SK-N-SH (cell line): ENCODE data around the gene SLCO2A1. TPM values are rescaled to one million over a fixed set of nuclear protein-coding genes. Genes with fewer than 3 reads are reported as not detected.

ENCODE experiments used
- CTCF ChIA-PET: fragments of 300-600, 350-600 bp; formaldehyde crosslinking; extraction: SDS; loops from one replicate; lab custom pipeline; 2021; lab: Yijun Ruan, JAX
- POLR2A ChIA-PET: fragments of 350-600 bp; sonication (Branson Sonifier 250); formaldehyde crosslinking; extraction: SDS; loops from one replicate; lab custom pipeline; 2020; ENCODE audit warnings: antibody characterized with exemption, inconsistent platforms; lab: Yijun Ruan, JAX
- DNase-seq: peaks from one replicate; pipeline ENCODE4 v3.0.0; 2012
- H2AFZ ChIP-seq: fragments of 200-600 bp; sonication (generic); 2 replicates; pipeline ENCODE4 v1.8.1; 2016; ENCODE audit warnings: antibody characterized with exemption, mild to moderate bottlenecking, low read depth
- H3F3A ChIP-seq: fragments of 200-600 bp; sonication (generic); replicated peaks from 2 replicates; pipeline ENCODE3; 2016; ENCODE audit warnings: antibody characterized with exemption, mild to moderate bottlenecking; ENCODE audit not compliant: insufficient read depth
- H3K27ac ChIP-seq, 2 experiments: fragments of 200-500 bp in 1 of 2; fragments of 200-600 bp in 1 of 2; sonication (Bioruptor generic) in 1 of 2; sonication (generic), shearing (Covaris generic) in 1 of 2; 2 replicates each; pipeline versions ENCODE4 v1.5.1 to v1.6.1; 2014 to 2016; ENCODE audit warnings: low read depth in 2 of 2, inconsistent platforms in 1 of 2, low read length in 1 of 2, mild to moderate bottlenecking in 1 of 2, mixed read lengths in 1 of 2
- H3K27me3 ChIP-seq: fragments of 200-600 bp; sonication (generic), shearing (Covaris generic); 2 replicates; pipeline ENCODE4 v1.6.1; 2016; ENCODE audit warnings: mixed run types; ENCODE audit not compliant: insufficient read depth
- H3K36me3 ChIP-seq, 2 experiments: fragments of 200-500 bp in 1 of 2; fragments of 200-600 bp in 1 of 2; sonication (Bioruptor generic) in 1 of 2; sonication (generic) in 1 of 2; replicated peaks in 1 of 2; 2 replicates each; pipeline versions ENCODE3 to v1.5.1; 2014 to 2016; ENCODE audit warnings: low read length in 1 of 2, mild to moderate bottlenecking in 1 of 2; ENCODE audit not compliant: insufficient read depth in 2 of 2, control insufficient read depth in 1 of 2
- H3K4me1 ChIP-seq, 2 experiments: fragments of 200-500 bp in 1 of 2; fragments of 200-600 bp in 1 of 2; sonication (Bioruptor generic) in 1 of 2; sonication (generic), shearing (Covaris generic) in 1 of 2; 2 replicates each; pipeline versions ENCODE4 v1.5.1 to v1.6.1; 2014 to 2016; ENCODE audit warnings: low read depth in 1 of 2, low read length in 1 of 2, mixed run types in 1 of 2; ENCODE audit not compliant: insufficient read depth in 2 of 2, control insufficient read depth in 1 of 2
- H3K4me2 ChIP-seq: fragments of 200-600 bp; sonication (generic), shearing (Covaris generic); 2 replicates; pipeline ENCODE4 v1.6.1; 2017; ENCODE audit warnings: mixed run types
- H3K4me3 ChIP-seq, 2 experiments: fragments of 200-500 bp in 1 of 2; fragments of 200-600 bp in 1 of 2; sonication (Bioruptor generic) in 1 of 2; sonication (generic), shearing (Covaris generic) in 1 of 2; 2 replicates each; pipeline versions ENCODE4 v1.5.1 to v1.8.1; 2014 to 2016; ENCODE audit warnings: low read depth in 2 of 2, inconsistent platforms in 1 of 2, low read length in 1 of 2, mild to moderate bottlenecking in 1 of 2, mixed read lengths in 1 of 2, moderate library complexity in 1 of 2
- H3K79me2 ChIP-seq: fragments of 200-600 bp; sonication (generic); 2 replicates; pipeline ENCODE4 v1.8.1; 2017; ENCODE audit warnings: mild to moderate bottlenecking; ENCODE audit not compliant: insufficient read depth
- H3K9ac ChIP-seq: fragments of 200-600 bp; sonication (generic); 2 replicates; pipeline ENCODE4 v1.6.1; 2017; ENCODE audit warnings: mixed run types
- H3K9me2 ChIP-seq: fragments of 200-600 bp; sonication (generic); 2 replicates; pipeline ENCODE4 v1.6.1; 2017; ENCODE audit warnings: mixed run types
- H3K9me3 ChIP-seq: fragments of 200-600 bp; sonication (generic); 2 replicates; pipeline ENCODE4 v1.6.1; 2017; ENCODE audit warnings: mixed run types, mild to moderate bottlenecking, moderate library complexity
- H4K20me1 ChIP-seq: fragments of 200-600 bp; sonication (generic); 2 replicates; pipeline ENCODE4 v1.6.1; 2017; ENCODE audit warnings: mild to moderate bottlenecking, mixed run types; ENCODE audit not compliant: insufficient read depth
- MAX ChIP-seq: IDR thresholded peaks from 2 replicates; pipeline ENCODE4 v1.4.0; 2012; ENCODE audit warnings: low read depth
- MXI1 ChIP-seq: IDR thresholded peaks from 2 replicates; pipeline ENCODE4 v1.6.1; 2012; ENCODE audit warnings: mild to moderate bottlenecking, low read depth, low read length, improper control_type of control experiment
- NRF1 ChIP-seq: IDR thresholded peaks from 2 replicates; pipeline ENCODE4 v1.6.1; 2012; ENCODE audit warnings: low read depth, mild to moderate bottlenecking, low read length
- PBX3 ChIP-seq: IDR thresholded peaks from 2 replicates; pipeline ENCODE4; 2012
- SIN3A ChIP-seq: IDR thresholded peaks from 2 replicates; pipeline ENCODE4 v1.6.1; 2012; ENCODE audit warnings: low read depth, mild to moderate bottlenecking, low read length, moderate library complexity, borderline replicate concordance
- TAF1 ChIP-seq: IDR thresholded peaks from 2 replicates; pipeline ENCODE4 v1.6.1; 2012; ENCODE audit warnings: low read depth, mild to moderate bottlenecking, low read length, moderate library complexity, borderline replicate concordance
- TCF12 ChIP-seq: IDR thresholded peaks from 2 replicates; pipeline ENCODE4 v1.4.0; 2012
- WGBS: methylation state at CpG from one replicate; pipeline ENCODE4 v1.1.6; 2017; ENCODE audit warnings: low lambda C conversion rate; 5-methylcytosine and 5-hydroxymethylcytosine counted together
- polyA plus RNA-seq, 3 experiments: library from polyadenylated mRNA; depleted of rRNA; stranded (reverse); fragments of >200 nt; gene quantifications; 2 replicates each; pipeline ENCODE4 v1.2.3, GENCODE V29; 2012
- TF ChIP-seq, protein P1 (sequence below): fragments of 200-600 bp; sonication (generic); IDR thresholded peaks from 2 replicates; pipeline ENCODE4 v1.6.1; 2017; ENCODE audit warnings: antibody characterized with exemption, mild to moderate bottlenecking, moderate library complexity
- TF ChIP-seq, protein P2 (sequence below): IDR thresholded peaks from 2 replicates; pipeline ENCODE4 v1.4.0; 2012; ENCODE audit warnings: low read depth, borderline replicate concordance

SLCO2A1 gene
- polyA plus RNA-seq, 1 of the 3 experiments (the other 2 are of a cell fraction), result 9.3 TPM

GRCh38 chr3:133884887-133885711 is 144.6 kb downstream of the SLCO2A1 start (continued):
- no peak for TF ChIP-seq MAX
- no peak for TF ChIP-seq TCF12
- no peak for TF ChIP-seq PBX3
- TF ChIP-seq, protein P1, sequence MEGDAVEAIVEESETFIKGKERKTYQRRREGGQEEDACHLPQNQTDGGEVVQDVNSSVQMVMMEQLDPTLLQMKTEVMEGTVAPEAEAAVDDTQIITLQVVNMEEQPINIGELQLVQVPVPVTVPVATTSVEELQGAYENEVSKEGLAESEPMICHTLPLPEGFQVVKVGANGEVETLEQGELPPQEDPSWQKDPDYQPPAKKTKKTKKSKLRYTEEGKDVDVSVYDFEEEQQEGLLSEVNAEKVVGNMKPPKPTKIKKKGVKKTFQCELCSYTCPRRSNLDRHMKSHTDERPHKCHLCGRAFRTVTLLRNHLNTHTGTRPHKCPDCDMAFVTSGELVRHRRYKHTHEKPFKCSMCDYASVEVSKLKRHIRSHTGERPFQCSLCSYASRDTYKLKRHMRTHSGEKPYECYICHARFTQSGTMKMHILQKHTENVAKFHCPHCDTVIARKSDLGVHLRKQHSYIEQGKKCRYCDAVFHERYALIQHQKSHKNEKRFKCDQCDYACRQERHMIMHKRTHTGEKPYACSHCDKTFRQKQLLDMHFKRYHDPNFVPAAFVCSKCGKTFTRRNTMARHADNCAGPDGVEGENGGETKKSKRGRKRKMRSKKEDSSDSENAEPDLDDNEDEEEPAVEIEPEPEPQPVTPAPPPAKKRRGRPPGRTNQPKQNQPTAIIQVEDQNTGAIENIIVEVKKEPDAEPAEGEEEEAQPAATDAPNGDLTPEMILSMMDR, result no peak
- TF ChIP-seq, protein P2, sequence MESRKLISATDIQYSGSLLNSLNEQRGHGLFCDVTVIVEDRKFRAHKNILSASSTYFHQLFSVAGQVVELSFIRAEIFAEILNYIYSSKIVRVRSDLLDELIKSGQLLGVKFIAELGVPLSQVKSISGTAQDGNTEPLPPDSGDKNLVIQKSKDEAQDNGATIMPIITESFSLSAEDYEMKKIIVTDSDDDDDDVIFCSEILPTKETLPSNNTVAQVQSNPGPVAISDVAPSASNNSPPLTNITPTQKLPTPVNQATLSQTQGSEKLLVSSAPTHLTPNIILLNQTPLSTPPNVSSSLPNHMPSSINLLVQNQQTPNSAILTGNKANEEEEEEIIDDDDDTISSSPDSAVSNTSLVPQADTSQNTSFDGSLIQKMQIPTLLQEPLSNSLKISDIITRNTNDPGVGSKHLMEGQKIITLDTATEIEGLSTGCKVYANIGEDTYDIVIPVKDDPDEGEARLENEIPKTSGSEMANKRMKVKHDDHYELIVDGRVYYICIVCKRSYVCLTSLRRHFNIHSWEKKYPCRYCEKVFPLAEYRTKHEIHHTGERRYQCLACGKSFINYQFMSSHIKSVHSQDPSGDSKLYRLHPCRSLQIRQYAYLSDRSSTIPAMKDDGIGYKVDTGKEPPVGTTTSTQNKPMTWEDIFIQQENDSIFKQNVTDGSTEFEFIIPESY, result no peak
- no peak for TF ChIP-seq NRF1
- TF ChIP-seq, all 33 proteins: peak for 0

DNA sequence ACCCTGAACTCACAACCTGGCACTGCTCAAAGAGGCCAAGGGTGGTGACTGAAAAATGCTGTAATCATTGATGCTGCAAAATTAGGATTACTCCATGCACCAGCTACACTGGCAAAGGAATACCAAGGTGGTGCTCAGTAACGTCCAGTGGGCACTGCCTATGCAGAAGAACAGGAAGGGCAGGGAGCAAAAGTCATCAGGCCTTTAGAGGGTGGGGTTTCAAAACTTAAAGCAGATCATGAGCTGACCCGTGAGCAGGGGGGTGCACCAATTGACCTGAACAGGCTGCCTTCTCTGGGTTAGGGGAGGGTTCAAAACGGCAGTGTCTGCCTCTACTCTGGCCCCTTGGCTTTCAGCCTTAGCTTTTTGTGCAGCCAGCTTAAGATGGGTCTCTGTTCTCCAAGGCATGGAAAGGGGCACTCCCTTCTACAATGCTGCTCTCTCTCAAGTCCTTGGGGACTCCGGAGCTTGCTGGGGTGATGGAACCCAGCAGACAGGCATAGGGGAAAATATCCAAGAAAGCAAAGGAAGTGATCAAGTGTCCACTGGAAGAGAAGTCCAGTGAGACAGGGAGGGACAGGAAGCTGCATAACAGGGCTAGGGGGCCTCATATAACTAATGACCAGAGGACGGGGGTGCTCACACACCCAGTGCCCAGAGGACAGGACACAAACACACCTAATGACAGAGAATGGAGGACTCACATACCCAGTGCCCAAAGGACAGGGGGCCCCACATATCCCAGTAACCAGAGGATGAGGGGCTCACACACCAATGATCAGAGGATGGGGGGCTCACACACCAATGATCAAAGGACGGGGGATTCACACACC is 145.5 kb downstream of the SLCO2A1 start:
- no peak for TF ChIP-seq MAX
- TF ChIP-seq SIN3A, result no peak
- TF ChIP-seq TAF1, result no peak
- no peak for TF ChIP-seq MXI1
- TF ChIP-seq PBX3, result no peak
- 38% methylated on average over 6 of the region's 6 CpGs for WGBS
- H4K20me1 ChIP-seq, result no peaks in the 10 kb centered on the region
- no peaks in the 10 kb centered on the region; the same call in 1 of the 2 replicates for H3K27me3 ChIP-seq
- H3K9me2 ChIP-seq, result no peaks in the 10 kb centered on the region
- H3K27ac ChIP-seq, result no peak overlapping the region
- no peak overlapping the region for H3K4me3 ChIP-seq
- no peaks in the 10 kb centered on the region for H3K9me3 ChIP-seq
- no peak overlapping the region for H3K9ac ChIP-seq
- no peaks in the 10 kb centered on the region for H3K79me2 ChIP-seq
- no peaks in the 10 kb centered on the region; a peak in 1 of 4 replicates for H3K4me1 ChIP-seq
- CTCF ChIA-PET, result interaction anchor here (1.2 kb wide), 1 partner anchor 10 kb away, joined by 4 read pairs; no protein-coding TSS in a partner anchor
- no peaks in the 10 kb centered on the region for H3F3A ChIP-seq
- H3K36me3 ChIP-seq, result no peaks in the 10 kb centered on the region
- H2AFZ ChIP-seq, result no peak overlapping the region
- H3K4me2 ChIP-seq, result no peak overlapping the region
- DNase-seq, result no peak
- POLR2A ChIA-PET, result no interaction called here
